GM18868 (cell line): ENCODE measurements around the gene TCL1B.

ENCODE experiments used
- ATAC-seq: cut with Tn5 transposase; IDR thresholded peaks from one replicate; pipeline ENCODE4 v1.9.1; 2021; ENCODE audit warnings: mild to moderate bottlenecking, moderate library complexity; ENCODE audit not compliant: unreplicated experiment

TCL1B gene

DNA sequence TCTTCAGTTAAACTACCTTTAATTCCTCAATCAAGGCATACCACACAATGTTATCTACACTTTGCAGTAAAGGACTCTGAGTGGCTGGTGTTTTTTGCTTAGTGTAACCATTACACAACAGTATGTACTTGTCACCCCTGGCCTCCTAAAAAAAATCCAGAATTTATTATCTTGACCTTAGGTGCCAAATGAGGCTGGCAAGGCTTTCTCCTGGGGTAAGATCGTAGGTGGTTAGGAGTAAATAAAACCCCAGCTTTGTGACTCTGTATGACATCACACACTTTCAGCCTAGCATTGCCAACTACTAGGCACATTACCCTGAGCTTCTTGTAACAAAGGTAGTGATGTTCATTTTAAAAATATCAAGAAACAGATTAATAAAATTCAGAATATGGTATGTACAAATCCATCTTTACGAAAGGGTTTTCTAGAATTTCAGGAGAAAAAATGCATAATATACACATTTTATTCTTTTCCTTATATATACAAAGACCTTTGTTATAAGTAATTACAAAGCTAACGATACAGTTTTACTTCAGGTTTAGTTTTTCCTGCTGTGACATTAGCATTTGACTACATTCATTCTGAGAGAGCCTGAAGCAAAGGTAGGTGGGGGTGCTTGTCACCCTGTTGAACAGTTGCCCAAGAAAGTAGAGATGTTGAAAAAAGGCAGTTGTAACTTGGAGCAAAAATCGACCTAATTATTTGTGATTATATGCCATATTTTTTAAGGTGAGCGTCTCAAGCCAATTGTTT, 14.2 kb downstream of the TCL1B start:
- ATAC-seq, result no peak

- no peak for ATAC-seq
These were observed 15.6 kb downstream of the TCL1B start for GRCh38 chr14:95701846-95702221.

DNA sequence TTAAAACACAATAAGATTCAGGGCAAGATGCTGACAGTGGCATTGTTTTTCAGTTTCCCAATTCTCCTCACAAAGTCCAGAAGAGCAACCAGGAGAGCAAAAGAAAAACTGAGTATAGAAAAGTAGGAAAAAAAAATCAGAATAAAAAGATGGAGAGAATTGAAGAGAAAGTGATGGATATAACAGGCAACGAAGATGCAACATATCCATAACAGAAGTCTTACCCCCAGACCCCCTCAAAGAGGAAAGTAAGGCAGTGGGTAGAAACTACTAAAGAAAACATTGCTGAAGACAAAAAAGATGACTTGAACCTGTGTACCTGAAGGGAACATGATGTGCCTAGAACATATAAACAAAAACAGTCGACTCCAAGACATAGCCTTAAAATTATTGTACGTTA, 17.1 kb downstream of the TCL1B start:
- no peak for ATAC-seq

DNA sequence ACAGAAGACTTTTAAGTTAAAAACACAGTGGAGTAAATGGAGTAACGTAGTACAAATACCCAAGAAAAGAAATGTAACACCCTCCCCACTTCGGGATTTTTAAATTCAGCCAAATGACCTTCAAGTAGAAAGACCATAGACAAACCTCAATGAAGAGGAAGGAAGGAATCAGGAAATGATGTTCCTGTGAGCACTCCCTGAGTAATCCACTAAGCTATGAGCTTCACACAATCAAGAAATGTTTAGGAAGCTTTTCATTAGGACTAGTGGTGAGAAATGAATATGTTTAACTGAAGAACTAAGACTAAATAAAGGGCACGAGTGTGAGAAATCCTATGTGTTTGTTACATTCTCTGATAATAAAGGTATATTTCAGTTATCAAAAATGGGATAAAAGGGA, 17.6 kb downstream of the TCL1B start:
- ATAC-seq, result no peak

- ATAC-seq, result no peak
These were observed 19.3 kb downstream of the TCL1B start for GRCh38 chr14:95705518-95705917.

GRCh38 chr14:95707327-95707726, 21.1 kb downstream of the TCL1B start:
- no peak for ATAC-seq

DNA sequence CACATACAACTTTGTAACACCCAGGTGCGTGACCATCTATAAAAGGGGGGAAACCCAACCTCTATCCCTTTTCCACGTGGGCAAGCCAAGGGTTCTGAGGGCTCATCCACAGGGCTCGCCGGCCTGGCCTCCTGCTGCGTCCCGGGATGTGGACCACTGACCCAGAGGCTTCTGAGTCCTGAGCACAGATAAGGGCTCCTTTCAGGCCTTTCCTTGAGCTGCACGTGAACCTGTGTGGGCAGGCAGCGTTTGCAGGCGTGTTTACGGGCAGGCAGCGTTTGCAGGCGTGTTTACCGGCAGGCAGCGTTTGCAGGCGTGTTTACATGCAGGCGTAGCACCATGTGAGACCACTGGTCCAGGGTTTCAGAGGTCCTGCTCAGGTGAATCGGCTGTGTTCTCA, 23.9 kb downstream of the TCL1B start:
- no peak for ATAC-seq

DNA sequence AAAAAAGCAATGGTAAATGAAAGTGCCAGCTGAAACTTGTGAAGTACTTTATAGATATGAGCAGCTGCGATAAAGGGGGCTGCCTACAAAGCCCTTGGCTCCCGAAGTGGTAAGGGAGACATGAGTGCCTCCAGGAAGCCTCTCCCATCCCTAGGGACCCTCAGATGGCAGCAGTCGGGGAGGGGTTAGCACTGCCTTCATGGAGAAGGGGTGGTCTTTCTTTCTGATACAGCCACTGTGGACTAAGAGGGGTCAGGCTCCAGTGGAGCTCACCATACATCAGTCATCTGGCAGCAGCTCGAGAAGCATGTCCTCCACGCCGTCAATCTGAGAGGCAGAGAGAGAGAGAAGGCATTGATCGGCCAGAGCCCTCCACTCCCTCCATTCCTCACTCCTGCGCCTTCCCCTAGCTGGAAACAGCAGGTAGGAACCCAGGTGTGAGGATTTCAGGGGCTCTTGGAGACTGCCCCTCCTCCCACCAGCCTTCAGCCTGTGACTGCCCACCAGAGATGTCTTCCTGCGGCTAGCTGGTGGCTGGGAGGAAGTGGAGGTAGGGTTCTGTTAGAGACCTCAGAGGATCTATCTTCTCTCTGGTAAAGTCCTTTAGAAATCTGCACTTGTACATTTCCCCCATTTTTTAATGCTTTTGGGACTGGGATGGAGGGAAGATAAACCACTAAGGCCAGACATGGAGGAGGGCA, 25.4 kb downstream of the TCL1B start:
- peak; percentile 34 for ATAC-seq

GRCh38 chr14:95712398-95712797, 26.2 kb downstream of the TCL1B start:
- peak; percentile 16 for ATAC-seq

DNA sequence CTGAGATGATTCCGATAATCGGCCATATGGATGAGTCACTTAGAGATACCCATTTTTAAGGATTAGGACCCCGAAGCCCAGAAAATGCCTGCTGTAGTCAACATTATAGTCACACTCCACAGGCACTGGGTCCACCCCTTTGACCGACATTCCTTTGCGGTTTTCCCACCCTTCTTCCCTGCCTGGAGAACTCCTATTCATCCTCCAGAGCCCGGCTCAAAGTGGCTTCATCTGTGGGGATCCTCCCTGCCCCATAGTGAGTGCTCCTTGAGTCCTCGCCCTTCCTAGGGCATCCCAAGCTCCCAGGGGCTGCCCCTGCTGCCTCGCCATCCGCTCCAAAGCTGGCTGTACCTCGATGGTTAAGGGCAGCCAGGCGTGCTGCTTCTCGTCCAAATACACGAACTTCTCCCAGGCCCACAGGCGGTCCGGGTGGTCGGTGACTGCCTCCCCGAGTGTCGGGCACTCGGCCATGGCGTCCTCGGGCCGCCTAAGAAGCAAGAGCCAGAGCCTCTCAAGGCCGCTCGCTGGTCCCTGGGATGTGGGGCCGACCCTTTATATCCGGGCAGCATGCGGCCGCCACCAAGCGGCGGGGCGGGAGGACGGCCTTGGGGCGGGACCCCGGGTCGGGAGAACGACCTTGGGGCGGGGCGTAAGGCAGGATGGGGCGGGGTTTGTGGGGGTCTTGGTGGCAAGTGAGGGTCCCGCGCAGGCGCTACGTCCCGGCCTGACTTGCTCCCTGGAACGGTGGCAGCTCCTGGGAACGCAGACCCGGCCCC, 27.6 kb downstream of the TCL1B start, which contains the start of gene TCL1A:
TCL1A (minus strand) TSS at position 530 of the 776 bp plus-strand sequence; CDS start at position 471, 59 bp downstream.
- ATAC-seq, result peak; percentile 68

GRCh38 chr14:95722525-95723190, 36.4 kb downstream of the TCL1B start:
- ATAC-seq, result no peak

- ATAC-seq, result peak; percentile 80
These were observed 39.6 kb downstream of the TCL1B start for GRCh38 chr14:95725685-95726336.

DNA sequence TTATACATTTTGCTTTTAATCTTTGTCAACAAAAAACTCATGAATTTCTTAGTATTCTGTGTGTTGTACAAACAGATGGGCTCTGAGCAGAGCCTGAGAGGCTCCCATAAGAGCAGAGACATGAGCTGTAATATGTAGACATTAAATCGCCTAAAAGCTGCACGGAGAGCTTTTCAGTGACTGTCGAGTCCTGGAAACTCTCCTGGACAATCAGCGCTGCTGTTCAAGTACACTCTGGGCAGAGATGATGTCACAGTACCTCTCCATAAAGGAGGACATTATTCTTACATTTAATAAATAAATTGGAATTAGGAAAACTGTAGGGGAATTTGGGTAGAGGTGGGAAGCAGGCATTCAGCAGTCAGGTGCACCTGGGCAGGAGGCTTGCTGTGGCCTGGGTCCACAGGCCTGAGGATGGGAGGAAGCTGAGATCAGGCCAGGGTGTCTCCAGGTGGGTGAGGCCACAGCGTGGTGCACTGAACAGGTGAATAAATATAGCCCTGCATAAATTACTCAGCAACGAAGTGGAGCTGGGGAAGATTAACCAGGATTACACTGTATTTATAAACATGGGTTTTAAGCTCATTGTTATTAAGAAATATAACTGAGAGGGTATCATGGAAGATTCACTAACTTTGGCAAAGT, 41.0 kb downstream of the TCL1B start:
- no peak for ATAC-seq

GRCh38 chr14:95729402-95730028, 43.3 kb downstream of the TCL1B start:
- ATAC-seq, result peak; percentile 65

GRCh38 chr14:95730126-95730525, 43.9 kb downstream of the TCL1B start:
- no peak for ATAC-seq

GRCh38 chr14:95733212-95733611, 47.0 kb downstream of the TCL1B start:
- no peak for ATAC-seq

DNA sequence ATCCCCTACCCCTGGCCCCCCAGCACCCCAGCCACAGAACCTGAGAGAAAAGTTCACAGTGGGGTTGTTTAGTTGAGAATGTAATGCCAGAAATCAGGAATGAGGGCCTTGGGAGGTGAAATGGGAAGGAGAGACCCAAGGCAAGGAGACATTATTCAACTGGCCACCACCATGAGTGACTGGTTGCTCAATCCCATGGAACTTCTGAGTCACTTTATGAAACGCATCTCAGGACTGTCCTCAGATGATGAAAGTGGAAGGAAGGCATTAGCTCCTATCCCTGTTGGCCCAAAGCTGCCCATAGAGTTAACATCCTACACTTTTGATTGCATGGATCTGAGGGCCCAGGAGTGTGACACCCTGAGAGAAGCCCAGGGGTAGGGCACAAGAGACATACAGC, 53.1 kb downstream of the TCL1B start:
- no peak for ATAC-seq

GRCh38 chr14:95741038-95741490, 54.8 kb downstream of the TCL1B start:
- ATAC-seq, result no peak

- ATAC-seq, result no peak
These were observed 55.6 kb downstream of the TCL1B start for GRCh38 chr14:95741781-95742180.
